ENCODE results near the gene ATG2B. TPM values are rescaled to one million over a fixed set of nuclear protein-coding genes. Genes with fewer than 3 reads are reported as not detected.

ATG2B gene
- total and polyA plus RNA-seq, 2 experiments from 2014 or later: 3.9 to 18.2 TPM

GRCh38 chr14:96235426-96235825 is 127.7 kb downstream of the ATG2B start:
- no peak for DNase-seq (ENCODE audit: low read depth in 1 of 2, low spot score in 1 of 2)
- Histone ChIP-seq H3K27ac (no peak overlapping the region), H3K4me1 (ENCODE audit: low read depth) (no peaks in the 10 kb centered on the region), H3K4me3 (no peak overlapping the region), H3K36me3 (no peaks in the 10 kb centered on the region), H3K27me3 (no peaks in the 10 kb centered on the region), H3K9me3 (ENCODE audit: low read depth) (no peaks in the 10 kb centered on the region)
- TF ChIP-seq CTCF (IDR thresholded peaks at IDR 0.05; ENCODE audit: low read depth, low read length): no peak

- H3K27ac ChIP-seq: no peak overlapping the region
Measured at GRCh38 chr14:96233661-96234060, 129.5 kb downstream of the ATG2B start.

GRCh38 chr14:96232506-96232905 is 130.6 kb downstream of the ATG2B start:
- no peak overlapping the region for H3K27ac ChIP-seq
- no peak for DNase-seq (ENCODE audit: low read depth in 1 of 2, low spot score in 1 of 2)
- H3K27me3 ChIP-seq: no peaks in the 10 kb centered on the region
- no peak overlapping the region for H3K4me3 ChIP-seq
- H3K36me3 ChIP-seq: no peaks in the 10 kb centered on the region
- TF ChIP-seq CTCF (IDR thresholded peaks at IDR 0.05; ENCODE audit: low read depth, low read length): no peak
- no peaks in the 10 kb centered on the region for H3K4me1 ChIP-seq (ENCODE audit: low read depth)
- no peaks in the 10 kb centered on the region for H3K9me3 ChIP-seq (ENCODE audit: low read depth)

More at GRCh38 chr14:96233661-96234060, 129.5 kb downstream of the ATG2B start:
- no peaks in the 10 kb centered on the region for H3K9me3 ChIP-seq (ENCODE audit: low read depth)
- H3K27me3 ChIP-seq: no peaks in the 10 kb centered on the region
- no peak for DNase-seq (ENCODE audit: low read depth in 1 of 2, low spot score in 1 of 2)
- no peaks in the 10 kb centered on the region for H3K4me1 ChIP-seq (ENCODE audit: low read depth)
- no peaks in the 10 kb centered on the region for H3K36me3 ChIP-seq
- no peak for TF ChIP-seq CTCF (IDR thresholded peaks at IDR 0.05; ENCODE audit: low read depth, low read length)
- no peak overlapping the region for H3K4me3 ChIP-seq

- no peaks in the 10 kb centered on the region for H3K4me1 ChIP-seq (ENCODE audit: low read depth)
- DNase-seq (ENCODE audit: low read depth in 1 of 2, low spot score in 1 of 2): no peak
- H3K4me3 ChIP-seq: no peak overlapping the region
- H3K27ac ChIP-seq: no peak overlapping the region
- H3K36me3 ChIP-seq: no peaks in the 10 kb centered on the region
- no peaks in the 10 kb centered on the region for H3K27me3 ChIP-seq
- no peaks in the 10 kb centered on the region for H3K9me3 ChIP-seq (ENCODE audit: low read depth)
- no peak for TF ChIP-seq CTCF (IDR thresholded peaks at IDR 0.05; ENCODE audit: low read depth, low read length)
Measured at GRCh38 chr14:96231526-96232130, 131.5 kb downstream of the ATG2B start.

GRCh38 chr14:96231056-96231455 is 132.1 kb downstream of the ATG2B start:
- H3K27ac ChIP-seq: no peak overlapping the region
- H3K9me3 ChIP-seq (ENCODE audit: low read depth): no peaks in the 10 kb centered on the region
- no peaks in the 10 kb centered on the region for H3K27me3 ChIP-seq
- no peak for TF ChIP-seq CTCF (IDR thresholded peaks at IDR 0.05; ENCODE audit: low read depth, low read length)
- H3K4me1 ChIP-seq (ENCODE audit: low read depth): no peaks in the 10 kb centered on the region
- no peak for DNase-seq (ENCODE audit: low read depth in 1 of 2, low spot score in 1 of 2)
- no peak overlapping the region for H3K4me3 ChIP-seq
- H3K36me3 ChIP-seq: no peaks in the 10 kb centered on the region
